ENCODE results near the gene CFAP69. TPM values are rescaled to one million over a fixed set of nuclear protein-coding genes. Genes with fewer than 3 reads are reported as not detected.

CFAP69 gene
- total and polyA plus RNA-seq, 2 of the 8 experiments (the other 6 are each of a cell fraction or from before 2014, with no cell fraction given) = 1.00 to 3.8 TPM

- no peak for TF ChIP-seq CTBP2 (IDR thresholded peaks at IDR 0.05; ENCODE audit: borderline replicate concordance, insufficient read depth, insufficient read length, low read length)
- TF ChIP-seq SP1 (IDR thresholded peaks at IDR 0.05; ENCODE audit: low read depth, low read length) = 0 out of 2 replicates have a peak, but pooled peaks have one; percentile 64
- peak in 1 of 2 experiments; percentile 82; a peak in 2 of 4 replicates for TF ChIP-seq HDAC2 (IDR thresholded peaks at IDR 0.05; ENCODE audit: borderline replicate concordance in 1 of 2, low read depth in 2 of 2, low read length in 2 of 2)
- no peak for TF ChIP-seq ATF3 (IDR thresholded peaks at IDR 0.05; ENCODE audit: insufficient read depth, low read depth, low read length)
- no peak for TF ChIP-seq CBX8 (IDR thresholded peaks at IDR 0.05; ENCODE audit: borderline replicate concordance, low read depth, low read length)
- TF ChIP-seq E2F6 (IDR thresholded peaks at IDR 0.05) = peak; percentile 49; the same call in 1 of the 2 replicates
- no peak for TF ChIP-seq ASH2L (IDR thresholded peaks at IDR 0.05; ENCODE audit: low read length)
- TF ChIP-seq NRF1 (IDR thresholded peaks at IDR 0.05; ENCODE audit: low read depth, low read length) = no peak
- no peak for TF ChIP-seq RNF2 (IDR thresholded peaks at IDR 0.05; ENCODE audit: borderline replicate concordance, low read depth, low read length, missing control alignments, poor library complexity, severe bottlenecking)
- no peak for TF ChIP-seq TAF7 (optimal IDR thresholded peaks at IDR 0.05; ENCODE audit: borderline replicate concordance, low read depth, low read length)
- TF ChIP-seq BCL11A (IDR thresholded peaks at IDR 0.05; ENCODE audit: low read depth in 2 of 2, low read length in 2 of 2) = no peak
- peak; percentile 83 for TF ChIP-seq SAP30 (IDR thresholded peaks at IDR 0.05; ENCODE audit: insufficient read depth, insufficient replicate concordance, low read length)
- no peak for TF ChIP-seq GABPA (IDR thresholded peaks at IDR 0.05; ENCODE audit: borderline replicate concordance, insufficient read depth, low read length)
- TF ChIP-seq PHF8 (conservative IDR thresholded peaks at IDR 0.05; ENCODE audit: low read depth, low read length) = 0 out of 2 replicates have a peak, but pooled peaks have one; percentile 41
- TF ChIP-seq CTCF (IDR thresholded peaks at IDR 0.05; ENCODE audit: control extremely low read depth in 1 of 3, insufficient read depth in 1 of 3, low read depth in 1 of 3, low read length in 3 of 3) = peak; percentile 25 to 38 (median 25)
- TF ChIP-seq SIX5 (IDR thresholded peaks at IDR 0.05; ENCODE audit: low read depth, low read length) = no peak
- TF ChIP-seq BRCA1 (IDR thresholded peaks at IDR 0.05; ENCODE audit: low read depth, low read length) = no peak
Measured at GRCh38 chr7:90244909-90245851, at the start of gene CFAP69 (continued).
